KMS-11 (cell line): ENCODE data around the gene SLC6A6.

ENCODE experiments used
- H2AFZ ChIP-seq: fragments of 200-600 bp; sonication (generic); 2 replicates; pipeline ENCODE4 v1.6.1; 2016; ENCODE audit warnings: antibody characterized with exemption, mixed run types, low read depth
- H3K27ac ChIP-seq: fragments of 200-600 bp; sonication (generic); 2 replicates; pipeline ENCODE4 v1.6.1; 2016; ENCODE audit warnings: mild to moderate bottlenecking, mixed run types
- H3K27me3 ChIP-seq: fragments of 200-600 bp; sonication (generic); 2 replicates; pipeline ENCODE4 v1.6.1; 2017; ENCODE audit warnings: mild to moderate bottlenecking, low read depth, mixed run types, moderate library complexity; ENCODE audit not compliant: insufficient read depth
- H3K36me3 ChIP-seq: fragments of 200-600 bp; sonication (generic); 2 replicates; pipeline ENCODE4 v1.6.1; 2017; ENCODE audit warnings: mild to moderate bottlenecking, mixed run types; ENCODE audit not compliant: insufficient read depth
- H3K4me1 ChIP-seq: fragments of 200-600 bp; sonication (generic); 2 replicates; pipeline ENCODE4 v1.6.1; 2016; ENCODE audit warnings: mild to moderate bottlenecking, low read depth, mixed run types; ENCODE audit not compliant: poor library complexity, severe bottlenecking
- H3K4me2 ChIP-seq: fragments of 200-600 bp; sonication (generic); 2 replicates; pipeline ENCODE4 v1.7.0; 2016; ENCODE audit warnings: mild to moderate bottlenecking, mixed run types
- H3K4me3 ChIP-seq: fragments of 200-600 bp; sonication (generic); IDR thresholded peaks from 2 replicates; pipeline ENCODE4 v1.6.1; 2017; ENCODE audit warnings: low read depth, low read length, mixed read lengths; ENCODE audit not compliant: insufficient read depth
- H3K79me2 ChIP-seq: fragments of 200-600 bp; sonication (generic); 2 replicates; pipeline ENCODE4 v1.6.1; 2016; ENCODE audit warnings: low read depth, mixed run types; ENCODE audit not compliant: insufficient read depth
- H3K9ac ChIP-seq: fragments of 200-600 bp; sonication (generic); 2 replicates; pipeline ENCODE4 v1.6.1; 2016; ENCODE audit warnings: mild to moderate bottlenecking, mixed run types
- H4K20me1 ChIP-seq: fragments of 200-600 bp; sonication (generic); 2 replicates; pipeline ENCODE4 v1.6.1; 2016; ENCODE audit warnings: mild to moderate bottlenecking, mixed run types; ENCODE audit not compliant: insufficient read depth
- CTCF ChIP-seq: fragments of 200-600 bp; sonication (generic); conservative IDR thresholded peaks from 2 replicates; pipeline ENCODE4 v1.6.1; 2017; ENCODE audit warnings: low read depth, mild to moderate bottlenecking, antibody characterized with exemption, low read length, moderate library complexity, mixed read lengths

SLC6A6 gene

GRCh38 chr3:14503033-14503705 is 100.8 kb downstream of the SLC6A6 start:
- H4K20me1 ChIP-seq: no peaks in the 10 kb centered on the region
- no peak overlapping the region for H3K4me3 ChIP-seq
- H3K9ac ChIP-seq: no peak overlapping the region
- H3K27ac ChIP-seq: no peak overlapping the region
- no peaks in the 10 kb centered on the region for H3K4me1 ChIP-seq
- H3K4me2 ChIP-seq: no peak overlapping the region
- H3K27me3 ChIP-seq: no peaks in the 10 kb centered on the region
- no peaks in the 10 kb centered on the region for H3K36me3 ChIP-seq
- no peak overlapping the region for H2AFZ ChIP-seq
- no peak for TF ChIP-seq CTCF
- no peaks in the 10 kb centered on the region for H3K79me2 ChIP-seq

- H2AFZ ChIP-seq: no peak overlapping the region
- H3K4me3 ChIP-seq: no peak overlapping the region
- no peak overlapping the region for H3K4me2 ChIP-seq
- H3K27ac ChIP-seq: no peak overlapping the region
- no peak for TF ChIP-seq CTCF
- no peaks in the 10 kb centered on the region for H3K79me2 ChIP-seq
- no peaks in the 10 kb centered on the region for H3K27me3 ChIP-seq
- H3K36me3 ChIP-seq: no peaks in the 10 kb centered on the region
- H3K4me1 ChIP-seq: no peaks in the 10 kb centered on the region
- no peak overlapping the region for H3K9ac ChIP-seq
- H4K20me1 ChIP-seq: no peaks in the 10 kb centered on the region
These were observed 101.3 kb downstream of the SLC6A6 start for GRCh38 chr3:14503706-14504065.

GRCh38 chr3:14505001-14505802 is 102.8 kb downstream of the SLC6A6 start:
- Histone ChIP-seq H3K9ac (no peak overlapping the region), H2AFZ (no peak overlapping the region), H3K79me2 (no peaks in the 10 kb centered on the region), H3K27me3 (no peaks in the 10 kb centered on the region), H3K27ac (no peak overlapping the region), H3K4me2 (no peak overlapping the region), H4K20me1 (no peaks in the 10 kb centered on the region), H3K36me3 (no peaks in the 10 kb centered on the region), H3K4me3 (no peak overlapping the region), H3K4me1 (no peaks in the 10 kb centered on the region)
- no peak for TF ChIP-seq CTCF

GRCh38 chr3:14505803-14506500 is 103.5 kb downstream of the SLC6A6 start:
- no peak overlapping the region for H3K4me2 ChIP-seq
- no peak overlapping the region for H2AFZ ChIP-seq
- no peaks in the 10 kb centered on the region for H4K20me1 ChIP-seq
- H3K9ac ChIP-seq: no peak overlapping the region
- H3K27ac ChIP-seq: no peak overlapping the region
- no peak for TF ChIP-seq CTCF
- H3K79me2 ChIP-seq: no peaks in the 10 kb centered on the region
- H3K4me1 ChIP-seq: no peaks in the 10 kb centered on the region
- no peaks in the 10 kb centered on the region for H3K36me3 ChIP-seq
- no peak overlapping the region for H3K4me3 ChIP-seq
- no peaks in the 10 kb centered on the region for H3K27me3 ChIP-seq
